Stomach (tissue), 4 donors: Measurements from ENCODE around the gene GRIK2.

Experiments used
- EP300 ChIP-seq: sonication (generic); formaldehyde crosslinking; IDR thresholded peaks from one replicate; pipeline ENCODE4 v1.6.1; 2017; ENCODE audit warnings: antibody characterized with exemption
- POLR2A ChIP-seq, 4 donors: fragments of 450-650 bp; IDR thresholded peaks; one replicate each; pipeline ENCODE4 v1.6.1; 2016; ENCODE audit warnings: antibody characterized with exemption in 4 of 4, control low read depth in 2 of 4, mild to moderate bottlenecking in 1 of 4, moderate library complexity in 1 of 4
- POLR2AphosphoS5 ChIP-seq, 3 donors: sonication (generic); formaldehyde crosslinking; IDR thresholded peaks; one replicate each; pipeline ENCODE4 v1.6.1; 2016; ENCODE audit warnings: antibody characterized with exemption in 3 of 3
- TF ChIP-seq, protein P1 (sequence below), 7 experiments: fragments of 450-650 bp in 4 of 7; fragments of 200-600 bp in 3 of 7; sonication (generic) in 3 of 7; IDR thresholded peaks; one replicate each; pipeline ENCODE4 v1.5.1; 2016 to 2019; ENCODE audit warnings: antibody characterized with exemption in 7 of 7, control low read depth in 2 of 7, mild to moderate bottlenecking in 1 of 7

DNA sequence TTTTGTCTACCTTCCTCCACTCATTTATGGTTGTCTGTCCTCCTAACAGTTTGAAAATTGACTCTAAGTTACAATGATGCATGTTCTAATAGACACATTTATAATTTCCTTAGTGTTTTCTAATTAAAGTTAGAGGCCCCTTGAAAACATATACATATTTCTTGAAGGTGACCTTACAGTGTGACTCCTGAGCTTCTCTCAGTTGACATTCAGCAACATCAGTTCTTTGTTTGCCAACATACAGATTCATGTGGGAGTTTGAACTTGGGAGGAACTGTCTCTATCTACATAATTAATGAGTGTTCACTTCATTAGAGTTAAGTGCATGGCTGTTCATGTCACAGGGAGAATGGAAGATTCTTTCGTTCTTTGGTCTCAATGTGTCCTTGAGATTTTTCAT, 658.2 kb downstream of the GRIK2 start:
- TF ChIP-seq, protein P1, sequence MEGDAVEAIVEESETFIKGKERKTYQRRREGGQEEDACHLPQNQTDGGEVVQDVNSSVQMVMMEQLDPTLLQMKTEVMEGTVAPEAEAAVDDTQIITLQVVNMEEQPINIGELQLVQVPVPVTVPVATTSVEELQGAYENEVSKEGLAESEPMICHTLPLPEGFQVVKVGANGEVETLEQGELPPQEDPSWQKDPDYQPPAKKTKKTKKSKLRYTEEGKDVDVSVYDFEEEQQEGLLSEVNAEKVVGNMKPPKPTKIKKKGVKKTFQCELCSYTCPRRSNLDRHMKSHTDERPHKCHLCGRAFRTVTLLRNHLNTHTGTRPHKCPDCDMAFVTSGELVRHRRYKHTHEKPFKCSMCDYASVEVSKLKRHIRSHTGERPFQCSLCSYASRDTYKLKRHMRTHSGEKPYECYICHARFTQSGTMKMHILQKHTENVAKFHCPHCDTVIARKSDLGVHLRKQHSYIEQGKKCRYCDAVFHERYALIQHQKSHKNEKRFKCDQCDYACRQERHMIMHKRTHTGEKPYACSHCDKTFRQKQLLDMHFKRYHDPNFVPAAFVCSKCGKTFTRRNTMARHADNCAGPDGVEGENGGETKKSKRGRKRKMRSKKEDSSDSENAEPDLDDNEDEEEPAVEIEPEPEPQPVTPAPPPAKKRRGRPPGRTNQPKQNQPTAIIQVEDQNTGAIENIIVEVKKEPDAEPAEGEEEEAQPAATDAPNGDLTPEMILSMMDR (IDR thresholded peaks at IDR 0.05) = no peak
- no peak for TF ChIP-seq POLR2A (IDR thresholded peaks at IDR 0.05)
- no peak for TF ChIP-seq POLR2AphosphoS5 (IDR thresholded peaks at IDR 0.05)
- TF ChIP-seq EP300 = no peak
